ENCODE results near the gene SCNN1G.

The SCNN1G gene

GRCh38 chr16:23152386-23153178, 30.0 kb upstream of the SCNN1G start:
- no peak for DNase-seq (ENCODE audit: low read depth in 2 of 2)

- DNase-seq (ENCODE audit: low read depth in 2 of 2) = no peak
Measured at GRCh38 chr16:23155445-23156049, 27.0 kb upstream of the SCNN1G start.

- DNase-seq (ENCODE audit: low read depth in 2 of 2) = no peak
Measured at GRCh38 chr16:23156110-23156509, 26.4 kb upstream of the SCNN1G start.

GRCh38 chr16:23156946-23157460, 25.5 kb upstream of the SCNN1G start:
- DNase-seq (ENCODE audit: low read depth in 2 of 2) = no peak

GRCh38 chr16:23158114-23158513, 24.4 kb upstream of the SCNN1G start:
- DNase-seq (ENCODE audit: low read depth in 2 of 2) = no peak

GRCh38 chr16:23160082-23160481, 22.5 kb upstream of the SCNN1G start:
- DNase-seq (ENCODE audit: low read depth in 2 of 2) = no peak

GRCh38 chr16:23160574-23160973, 22.0 kb upstream of the SCNN1G start:
- no peak for DNase-seq (ENCODE audit: low read depth in 2 of 2)

- DNase-seq (ENCODE audit: low read depth in 2 of 2) = no peak
Measured at GRCh38 chr16:23163921-23164320, 18.6 kb upstream of the SCNN1G start.

GRCh38 chr16:23164736-23165135, 17.8 kb upstream of the SCNN1G start:
- no peak for DNase-seq (ENCODE audit: low read depth in 2 of 2)

GRCh38 chr16:23172583-23172982, 10.0 kb upstream of the SCNN1G start:
- no peak for DNase-seq (ENCODE audit: low read depth in 2 of 2)

- no peak for DNase-seq (ENCODE audit: low read depth in 2 of 2)
Measured at GRCh38 chr16:23172994-23173393, 9.6 kb upstream of the SCNN1G start.

GRCh38 chr16:23174622-23175021, 7.9 kb upstream of the SCNN1G start:
- DNase-seq (ENCODE audit: low read depth in 2 of 2) = no peak

GRCh38 chr16:23175651-23176050, 6.9 kb upstream of the SCNN1G start:
- DNase-seq (ENCODE audit: low read depth in 2 of 2) = no peak

GRCh38 chr16:23181506-23181905, 1.0 kb upstream of the SCNN1G start:
- DNase-seq (ENCODE audit: low read depth in 2 of 2) = no peak

- peak; percentile 19 to 21 for DNase-seq (ENCODE audit: low read depth in 2 of 2)
Measured at GRCh38 chr16:23182206-23182678, 303 bp upstream of the SCNN1G start.

GRCh38 chr16:23183543-23183862, 958 bp downstream of the SCNN1G start:
- DNase-seq (ENCODE audit: low read depth in 2 of 2) = no peak

GRCh38 chr16:23185656-23186055, 3.1 kb downstream of the SCNN1G start:
- DNase-seq (ENCODE audit: low read depth in 2 of 2) = no peak

GRCh38 chr16:23186171-23186570, 3.6 kb downstream of the SCNN1G start:
- DNase-seq (ENCODE audit: low read depth in 2 of 2) = no peak

- DNase-seq (ENCODE audit: low read depth in 2 of 2) = no peak
Measured at GRCh38 chr16:23187341-23187740, 4.8 kb downstream of the SCNN1G start.

GRCh38 chr16:23188911-23189310, 6.4 kb downstream of the SCNN1G start:
- no peak for DNase-seq (ENCODE audit: low read depth in 2 of 2)

GRCh38 chr16:23194497-23195221, 12.1 kb downstream of the SCNN1G start:
- no peak for DNase-seq (ENCODE audit: low read depth in 2 of 2)

- no peak for DNase-seq (ENCODE audit: low read depth in 2 of 2)
Measured at GRCh38 chr16:23195366-23195978, 12.9 kb downstream of the SCNN1G start.
